ENCODE results near the gene CCDC127. TPM values are rescaled to one million over a fixed set of nuclear protein-coding genes. Genes with fewer than 3 reads are reported as not detected.

CCDC127 gene
- total and polyA plus RNA-seq, 2 of the 13 experiments (the other 11 are each of a cell fraction or from before 2014, with no cell fraction given) = 2.9 to 4.3 TPM

GRCh38 chr5:218457-219291 lies 721 bp upstream of the CCDC127 start (continued):
- 0 out of 2 replicates have a peak, but pooled peaks have one; percentile 19 for TF ChIP-seq ZNF678 (CRISPR knock-in tag; IDR thresholded peaks at IDR 0.05)
- no peak for TF ChIP-seq TOPORS (CRISPR knock-in tag; IDR thresholded peaks at IDR 0.05)
- TF ChIP-seq PHF21A (CRISPR knock-in tag; IDR thresholded peaks at IDR 0.05) = peak; percentile 51; the same call in 1 of the 2 replicates
- no peak for TF ChIP-seq ZNF263 (CRISPR knock-in tag; IDR thresholded peaks at IDR 0.05)
- no peak for TF ChIP-seq RXRB (CRISPR knock-in tag; IDR thresholded peaks at IDR 0.05; ENCODE audit: borderline replicate concordance)
- peak; percentile 43; the same call in 1 of the 2 replicates for TF ChIP-seq HOXA5 (CRISPR knock-in tag; IDR thresholded peaks at IDR 0.05)
- TF ChIP-seq ZNF503 (CRISPR knock-in tag; IDR thresholded peaks at IDR 0.05) = no peak
- TF ChIP-seq ZKSCAN8 (CRISPR knock-in tag; IDR thresholded peaks at IDR 0.05; ENCODE audit: borderline replicate concordance) = no peak
- no peak for TF ChIP-seq KAT2B (IDR thresholded peaks at IDR 0.05; ENCODE audit: borderline replicate concordance, low read depth, low read length)
- TF ChIP-seq CERS6 (CRISPR knock-in tag; IDR thresholded peaks at IDR 0.05) = no peak
- TF ChIP-seq ZNF629 (CRISPR knock-in tag; conservative IDR thresholded peaks at IDR 0.05) = no peak
- no peak for TF ChIP-seq CBX5 (CRISPR knock-in tag; IDR thresholded peaks at IDR 0.05; ENCODE audit: borderline replicate concordance)
- TF ChIP-seq GRHL1 (CRISPR knock-in tag; conservative IDR thresholded peaks at IDR 0.05) = no peak
- TF ChIP-seq ZNF431 (CRISPR knock-in tag; IDR thresholded peaks at IDR 0.05; ENCODE audit: borderline replicate concordance, low read depth) = 0 out of 2 replicates have a peak, but pooled peaks have one; percentile 37
- TF ChIP-seq AGO2 (optimal IDR thresholded peaks at IDR 0.05; ENCODE audit: low read depth, low read length) = peak; percentile 52
- no peak for TF ChIP-seq ZFP36L2 (CRISPR knock-in tag; IDR thresholded peaks at IDR 0.05)
- no peak for TF ChIP-seq SNAPC2 (CRISPR knock-in tag; IDR thresholded peaks at IDR 0.05)
- no peak for TF ChIP-seq ZNF12 (CRISPR knock-in tag; IDR thresholded peaks at IDR 0.05)
- TF ChIP-seq IRF2 (CRISPR knock-in tag; IDR thresholded peaks at IDR 0.05) = no peak
- TF ChIP-seq SMARCC2 (IDR thresholded peaks at IDR 0.05) = no peak
- peak; percentile 72; the same call in 1 of the 2 replicates for TF ChIP-seq ZNF598 (CRISPR knock-in tag; IDR thresholded peaks at IDR 0.05; ENCODE audit: borderline replicate concordance)
- TF ChIP-seq MAX (IDR thresholded peaks at IDR 0.05) = 0 out of 2 replicates have a peak, but pooled peaks have one; percentile 29
- peak; percentile 41; the same call in 1 of the 2 replicates for TF ChIP-seq ZNF501 (CRISPR knock-in tag; IDR thresholded peaks at IDR 0.05)
- TF ChIP-seq ZNF766 (CRISPR knock-in tag; IDR thresholded peaks at IDR 0.05; ENCODE audit: borderline replicate concordance) = peak; percentile 7; the same call in 1 of the 2 replicates
- TF ChIP-seq SSRP1 (CRISPR knock-in tag; IDR thresholded peaks at IDR 0.05) = no peak
- TF ChIP-seq FOXJ3 (CRISPR knock-in tag; IDR thresholded peaks at IDR 0.05; ENCODE audit: borderline replicate concordance) = no peak
- TF ChIP-seq ZNF674 (CRISPR knock-in tag; IDR thresholded peaks at IDR 0.05; ENCODE audit: low read depth) = no peak

Measured in HepG2 (cell line).